NCI-H1694 treated with DMSO at 0.1 percent for 48 hours (cell line): ENCODE measurements around the gene FAM193B.
A peak's percentile ranks its signal among the peaks of the same experiment; 100 is the strongest.
"Not testable (repeated sequence)": the region's sequence is repeated elsewhere in the genome, so short reads cannot be mapped to it uniquely, and the experiment has no call there.

Experiments used
- DNase-seq: peaks from one replicate; lab custom pipeline; 2025; lab: John Stamatoyannopoulos, UW

Gene FAM193B

GRCh38 chr5:177576169-177576568, 21.8 kb upstream of the FAM193B start:
- DNase-seq = no peak

GRCh38 chr5:177575488-177575887, 21.1 kb upstream of the FAM193B start:
- DNase-seq = no peak

GRCh38 chr5:177569894-177570293, 15.5 kb upstream of the FAM193B start:
- DNase-seq = no peak

- DNase-seq = no peak
These were observed 14.0 kb upstream of the FAM193B start for GRCh38 chr5:177568326-177568725.

GRCh38 chr5:177565046-177565445, 10.7 kb upstream of the FAM193B start:
- no peak for DNase-seq

- DNase-seq = not testable (repeated sequence)
These were observed 5.1 kb upstream of the FAM193B start for GRCh38 chr5:177559446-177559941.

GRCh38 chr5:177557796-177558195, 3.4 kb upstream of the FAM193B start:
- DNase-seq = no peak

- no peak for DNase-seq
These were observed 2.8 kb upstream of the FAM193B start for GRCh38 chr5:177557041-177557647.

GRCh38 chr5:177555665-177556064, 1.3 kb upstream of the FAM193B start:
- DNase-seq = no peak

GRCh38 chr5:177555228-177555627, 865 bp upstream of the FAM193B start:
- no peak for DNase-seq

GRCh38 chr5:177553671-177554429, 513 bp downstream of the FAM193B start:
- DNase-seq = no peak

- no peak for DNase-seq
These were observed 1.4 kb downstream of the FAM193B start for GRCh38 chr5:177552839-177553455.

GRCh38 chr5:177550122-177550521, 4.2 kb downstream of the FAM193B start:
- no peak for DNase-seq

GRCh38 chr5:177548495-177548894, 5.9 kb downstream of the FAM193B start:
- no peak for DNase-seq

GRCh38 chr5:177547736-177548135, 6.6 kb downstream of the FAM193B start:
- DNase-seq = no peak

GRCh38 chr5:177546258-177546741, 8.1 kb downstream of the FAM193B start:
- DNase-seq = peak; percentile 46

- DNase-seq = no peak
These were observed 8.7 kb downstream of the FAM193B start for GRCh38 chr5:177545487-177546257.

- DNase-seq = no peak
These were observed 11.4 kb downstream of the FAM193B start for GRCh38 chr5:177542816-177543465.

GRCh38 chr5:177540438-177540837, 13.9 kb downstream of the FAM193B start:
- DNase-seq = no peak

- DNase-seq = no peak
These were observed 15.0 kb downstream of the FAM193B start for GRCh38 chr5:177539411-177539810.

GRCh38 chr5:177538876-177539275, 15.5 kb downstream of the FAM193B start:
- DNase-seq = no peak
